ENCODE results near the gene RNF13.

Gene RNF13

GRCh38 chr3:149812606-149813366, at the start of gene RNF13:
Gene RNF13, plus strand, starts transcription at chr3:149813215. Its CDS starts 32,812 bp downstream, at chr3:149846027.
- peak; percentile 73 to 93 for DNase-seq

DNA sequence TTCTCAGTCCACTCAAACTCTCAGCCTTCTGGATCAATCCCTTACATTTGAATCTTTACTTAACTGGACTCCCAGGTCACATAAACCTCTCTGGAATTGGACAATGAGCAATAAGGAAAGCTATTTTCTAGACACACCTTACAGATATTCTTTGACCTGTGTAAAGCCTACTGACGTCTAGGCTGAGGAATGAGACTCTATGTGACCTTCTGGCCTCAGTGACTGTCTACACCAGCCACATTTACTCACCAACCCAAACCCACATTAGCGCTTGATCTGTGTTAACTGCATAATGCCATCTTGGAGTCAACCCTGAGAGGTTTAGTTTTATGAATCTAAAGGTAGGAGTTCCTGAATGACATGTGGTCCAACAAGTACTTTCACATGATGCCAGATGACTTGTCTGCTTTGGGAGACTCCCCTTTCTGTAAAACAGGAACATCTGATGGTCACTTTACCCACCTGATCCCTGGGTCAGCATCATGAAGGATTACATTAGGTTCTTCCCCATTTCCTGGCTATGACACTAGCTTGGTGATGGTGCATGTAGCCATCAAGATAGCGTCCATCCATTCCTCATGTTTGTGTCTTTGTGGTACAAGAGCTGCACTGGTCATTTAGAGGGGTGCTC, 49.3 kb upstream of the RNF13 start:
- no peak for DNase-seq

DNA sequence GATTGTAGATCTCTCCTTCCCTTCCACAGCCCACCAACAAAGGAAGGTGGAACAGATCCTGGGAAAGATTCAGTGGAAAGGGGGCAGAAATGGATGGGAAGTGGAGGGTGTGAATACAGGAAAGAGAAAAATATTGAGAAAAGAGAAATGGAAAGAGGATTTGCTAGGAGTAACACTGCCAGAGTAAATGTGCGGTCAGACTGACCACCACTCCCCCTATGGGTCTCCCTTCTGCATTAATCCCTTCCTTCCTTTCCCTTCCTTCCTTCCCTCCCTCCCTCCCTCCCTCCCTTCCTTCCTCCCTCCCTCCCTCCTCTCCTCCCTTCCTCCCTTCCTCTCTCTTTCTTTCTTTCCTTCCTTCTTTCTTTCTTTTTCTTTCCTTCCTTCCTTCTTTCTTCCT, 48.7 kb upstream of the RNF13 start:
- no peak for DNase-seq

- no peak for DNase-seq
Measured at GRCh38 chr3:149765762-149766334, 47.2 kb upstream of the RNF13 start.

DNA sequence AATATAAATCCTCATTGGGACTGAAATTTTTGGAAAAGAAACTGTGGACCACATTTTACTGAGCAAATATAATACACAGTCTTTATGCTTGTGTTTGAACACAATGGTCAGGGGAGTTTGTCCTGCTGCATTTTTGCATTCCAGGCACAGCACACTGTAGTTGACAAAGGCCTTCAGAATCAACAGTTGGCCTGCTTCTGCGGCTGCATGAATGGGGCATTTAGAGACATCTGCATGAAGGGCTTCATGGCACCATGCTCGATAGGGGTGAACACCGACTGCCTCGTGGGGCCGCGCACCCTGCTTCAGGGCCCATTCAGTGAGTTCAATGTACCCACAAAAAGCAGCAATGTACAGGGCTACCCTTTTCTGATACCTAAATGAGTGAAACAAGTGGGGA, 45.3 kb upstream of the RNF13 start:
- no peak for DNase-seq

GRCh38 chr3:149768704-149769103, 44.3 kb upstream of the RNF13 start:
- DNase-seq = no peak

GRCh38 chr3:149770246-149770645, 42.8 kb upstream of the RNF13 start:
- no peak for DNase-seq

- no peak for DNase-seq
Measured at GRCh38 chr3:149771652-149772271, 41.3 kb upstream of the RNF13 start.

GRCh38 chr3:149772861-149773260, 40.2 kb upstream of the RNF13 start:
- no peak for DNase-seq

DNA sequence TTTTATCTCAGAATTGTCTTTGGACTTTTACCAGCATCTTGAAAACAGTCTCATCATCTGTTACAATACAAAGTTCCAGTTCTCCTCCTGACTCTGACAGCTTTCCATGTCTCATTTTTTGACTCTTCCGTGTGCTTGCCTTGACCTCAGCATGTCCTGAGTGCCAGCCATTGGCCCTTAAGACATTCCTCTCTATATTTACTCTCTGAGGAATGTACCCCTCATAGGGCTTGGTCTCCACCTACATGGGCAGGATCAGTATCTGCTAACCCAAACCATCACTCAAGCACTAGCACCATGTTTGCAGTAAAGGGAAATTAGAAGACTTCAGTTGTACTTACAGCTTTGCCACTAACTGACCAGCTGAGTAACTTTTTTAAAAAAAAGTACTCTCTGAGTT, 36.8 kb upstream of the RNF13 start:
- DNase-seq = no peak

DNA sequence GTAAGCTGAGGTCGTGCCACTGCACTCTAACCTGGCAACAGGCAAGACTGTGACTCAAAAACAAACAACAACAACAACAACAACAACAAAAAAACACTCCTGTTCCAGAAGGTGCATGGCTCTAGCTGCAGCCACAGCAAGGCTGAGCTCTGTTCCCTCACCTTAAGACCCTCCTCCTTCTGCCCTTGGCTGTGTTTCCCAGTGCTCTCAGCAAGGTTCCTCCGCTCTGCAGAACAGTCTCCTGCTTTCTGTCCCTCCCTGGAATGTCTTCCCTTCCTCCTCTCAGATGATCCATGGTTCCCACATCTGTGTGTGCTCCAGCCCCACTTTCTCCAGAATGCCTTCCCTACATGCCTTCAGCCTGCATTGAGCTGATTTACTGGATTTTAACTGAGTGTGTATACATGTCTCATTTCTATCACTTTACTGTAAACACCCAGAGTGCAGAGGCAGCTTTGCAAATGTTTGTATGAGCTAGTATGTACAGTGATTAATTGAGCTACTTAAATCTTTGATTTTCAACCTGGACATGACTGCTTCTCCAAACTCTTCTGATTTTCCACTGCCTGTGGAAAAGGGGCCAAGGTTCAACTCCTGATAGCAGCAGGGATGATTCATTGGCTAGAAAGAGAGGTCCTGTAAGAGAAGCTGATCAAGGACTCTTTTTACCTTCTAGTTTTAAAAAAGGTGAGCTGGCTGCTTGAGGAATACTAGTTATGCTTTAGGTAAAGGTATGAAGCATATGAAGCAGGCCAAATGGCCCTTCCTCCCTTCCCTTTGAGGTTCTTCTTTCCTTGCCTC, 35.4 kb upstream of the RNF13 start:
- DNase-seq = no peak

GRCh38 chr3:149781211-149781610, 31.8 kb upstream of the RNF13 start:
- no peak for DNase-seq

GRCh38 chr3:149781741-149782140, 31.3 kb upstream of the RNF13 start:
- DNase-seq = no peak

- no peak for DNase-seq
Measured at GRCh38 chr3:149783576-149783975, 29.4 kb upstream of the RNF13 start.

- no peak for DNase-seq
Measured at GRCh38 chr3:149784064-149784704, 28.8 kb upstream of the RNF13 start.

DNA sequence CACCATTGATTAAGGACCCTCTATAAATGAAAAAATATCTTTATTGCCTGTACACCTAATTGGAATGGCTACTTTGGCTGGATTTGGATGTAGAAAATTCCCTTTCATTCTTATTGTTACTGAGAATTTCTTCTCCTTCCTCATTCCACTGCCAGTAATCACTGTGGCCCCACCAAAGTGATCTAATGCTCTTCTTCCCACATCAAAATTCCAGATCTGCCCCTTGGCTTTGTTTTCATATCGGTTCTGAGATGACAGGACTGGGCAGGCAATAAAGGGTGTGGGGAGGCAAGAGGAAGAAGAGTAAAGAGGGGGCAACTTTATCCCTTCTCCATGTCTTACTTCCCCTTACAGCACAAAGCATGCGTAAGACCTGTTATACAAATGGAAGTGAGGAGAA, 22.7 kb upstream of the RNF13 start:
- DNase-seq = no peak

GRCh38 chr3:149790698-149791097, 22.3 kb upstream of the RNF13 start:
- DNase-seq = no peak

GRCh38 chr3:149792452-149793270, 20.4 kb upstream of the RNF13 start, which contains the start of gene ANKUB1:
Gene ANKUB1, minus strand, starts transcription at chr3:149792554. Its CDS starts 188 bp downstream, at chr3:149792366.
- DNase-seq = no peak

DNA sequence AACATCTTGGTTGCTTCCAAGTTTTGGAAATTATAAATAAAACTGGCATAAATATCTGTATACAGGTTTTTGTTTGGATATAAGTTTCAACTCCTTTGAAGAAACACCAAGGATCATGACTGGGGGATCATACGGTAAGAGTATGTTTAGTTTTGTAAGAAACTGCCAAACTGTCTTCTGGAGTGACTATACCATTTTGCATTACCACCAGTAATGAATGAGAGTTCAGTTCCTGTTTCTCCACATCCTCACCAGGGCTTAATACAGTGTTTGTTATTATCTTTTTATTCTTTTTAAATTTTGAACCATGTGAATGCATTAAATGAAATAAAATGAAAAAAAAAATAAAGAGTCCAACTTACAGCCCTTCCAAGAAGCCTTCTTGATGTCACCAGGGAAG, 17.0 kb upstream of the RNF13 start:
- DNase-seq = no peak

GRCh38 chr3:149800693-149801092, 12.3 kb upstream of the RNF13 start:
- DNase-seq = no peak

DNA sequence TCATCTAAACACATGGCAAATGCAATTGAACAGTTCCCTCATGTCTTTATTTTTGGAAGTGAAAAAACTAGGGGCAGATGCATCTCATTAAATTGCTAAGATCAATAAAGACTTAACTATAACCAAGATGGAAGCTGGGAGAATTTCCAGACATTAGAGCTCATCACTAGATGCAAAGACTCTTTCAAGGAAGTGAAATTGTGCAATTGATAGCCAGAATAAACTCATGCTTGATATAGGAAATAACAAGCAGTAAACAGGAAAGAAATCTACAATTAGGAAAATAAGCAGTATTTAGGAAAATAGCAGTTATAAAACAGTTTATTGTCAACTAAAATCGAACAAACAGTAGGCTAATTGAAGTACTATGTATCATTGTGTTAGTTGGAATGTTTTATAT, 11.8 kb upstream of the RNF13 start:
- no peak for DNase-seq

Measured in cerebellar nuclear complex (tissue), 1 donor.